ENCODE results near the gene TMIE.
"Not testable (repeated sequence)": the region's sequence is repeated elsewhere in the genome, so short reads cannot be mapped to it uniquely, and the experiment has no call there.

Gene TMIE

DNA sequence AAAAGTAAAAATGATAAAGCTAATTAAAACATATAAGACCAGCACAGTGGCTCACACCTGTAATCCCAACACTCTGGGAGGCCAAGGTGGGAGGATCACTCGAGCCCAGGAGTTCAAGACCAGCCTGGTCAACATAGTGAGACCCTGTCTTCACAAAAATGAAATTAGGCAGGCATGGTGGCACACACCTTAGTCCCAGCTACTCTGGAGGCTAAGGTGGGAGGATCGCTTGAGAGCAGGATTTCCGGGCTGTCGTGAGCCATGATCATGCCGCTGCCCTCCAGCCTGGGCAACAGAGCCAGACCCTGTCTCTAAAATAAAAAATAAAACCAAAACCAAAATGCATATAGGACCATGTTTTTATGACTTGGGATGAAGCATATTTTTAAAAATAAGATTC is 21.3 kb downstream of the TMIE start:
- no peak for DNase-seq (ENCODE audit: low spot score)

DNA sequence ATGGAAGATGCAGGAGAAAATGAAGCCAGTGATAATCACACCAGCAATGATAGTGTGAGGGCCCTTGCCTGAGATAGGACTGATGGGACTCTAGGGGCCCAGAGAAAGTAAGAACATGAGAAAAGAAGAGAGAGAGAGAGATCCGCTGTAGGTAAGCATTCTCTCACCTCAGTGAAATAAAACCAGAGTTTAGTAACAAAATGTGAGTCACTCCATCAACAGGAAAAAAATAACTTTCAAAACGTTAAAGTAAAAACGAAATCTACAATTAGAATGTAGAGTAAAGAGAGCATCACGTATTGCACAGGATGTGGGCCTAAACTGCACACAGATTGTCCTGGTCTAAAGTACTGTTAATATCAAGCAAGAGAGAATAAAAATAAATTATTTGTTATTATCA is 23.2 kb downstream of the TMIE start:
- no peak for DNase-seq (ENCODE audit: low spot score)

DNA sequence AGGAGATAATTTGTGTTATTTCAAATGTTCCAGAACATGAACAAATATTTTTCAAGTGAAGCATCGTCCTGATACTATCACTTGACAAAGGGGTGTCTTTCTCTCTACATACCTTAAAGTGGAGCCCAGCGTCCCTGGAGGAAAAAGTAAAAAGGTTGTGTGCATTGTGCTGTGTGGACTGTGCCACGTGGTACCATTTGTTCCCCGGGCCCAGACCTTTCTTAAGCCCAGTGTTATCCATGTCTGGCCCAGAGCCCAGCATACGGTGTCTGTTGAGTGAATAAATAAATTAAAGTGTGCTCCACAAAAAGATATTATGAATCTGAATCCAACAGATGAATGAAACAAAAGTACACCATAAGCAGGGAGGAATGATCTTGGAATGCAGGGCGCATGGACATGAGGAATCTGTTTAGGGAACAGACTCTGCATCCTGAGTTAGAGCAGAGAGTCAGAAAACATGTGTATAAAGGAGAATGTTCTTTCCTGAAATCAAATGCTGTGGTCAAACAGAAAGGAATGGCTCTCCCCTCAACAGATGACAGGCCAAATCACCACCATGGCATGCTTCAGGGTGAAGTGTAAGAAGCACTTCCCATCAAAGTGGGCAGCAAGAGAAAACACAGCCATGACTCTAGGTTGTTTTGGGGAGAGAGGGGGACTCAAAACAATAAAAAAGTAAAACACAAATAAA is 24.6 kb downstream of the TMIE start:
- DNase-seq (ENCODE audit: low spot score): no peak

DNA sequence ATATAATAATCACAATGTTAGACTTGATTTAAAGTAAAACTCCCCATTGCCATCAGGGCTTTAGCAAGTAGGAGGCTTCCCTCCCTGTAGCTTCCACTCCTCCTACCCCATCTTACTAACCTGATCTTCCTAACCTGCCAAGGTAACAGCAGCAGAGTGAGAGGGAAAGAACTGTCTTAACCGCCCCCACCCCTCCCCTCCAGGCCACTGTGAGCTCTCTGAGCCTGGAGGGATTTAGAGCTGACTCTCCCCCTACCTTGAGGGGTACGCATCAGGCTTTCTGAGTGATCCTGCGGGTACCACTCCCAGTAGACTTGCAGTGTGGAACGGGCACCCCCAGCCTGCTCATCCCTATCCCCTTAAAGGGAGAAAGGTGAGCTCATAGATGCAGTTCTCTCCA is 27.8 kb downstream of the TMIE start:
- no peak for DNase-seq (ENCODE audit: low spot score)

DNA sequence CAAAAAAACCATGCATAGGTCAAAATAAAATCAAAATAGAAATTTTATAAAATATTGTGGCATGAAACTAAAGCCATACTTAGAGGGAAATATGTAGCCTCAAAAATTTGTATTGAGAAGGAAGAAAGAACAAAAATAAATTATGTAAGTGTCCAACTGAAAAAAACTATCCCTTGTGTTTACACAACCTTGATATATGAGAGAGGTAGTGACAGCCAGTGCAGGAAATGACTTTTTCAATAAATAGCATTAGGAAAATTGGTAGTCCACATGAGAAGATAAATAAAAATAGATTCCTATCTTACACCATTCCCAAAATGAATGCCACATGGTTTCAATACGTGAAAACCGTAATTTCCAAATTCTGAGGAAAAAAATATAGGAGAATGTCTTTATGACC is 29.6 kb downstream of the TMIE start:
- DNase-seq (ENCODE audit: low spot score): no peak

DNA sequence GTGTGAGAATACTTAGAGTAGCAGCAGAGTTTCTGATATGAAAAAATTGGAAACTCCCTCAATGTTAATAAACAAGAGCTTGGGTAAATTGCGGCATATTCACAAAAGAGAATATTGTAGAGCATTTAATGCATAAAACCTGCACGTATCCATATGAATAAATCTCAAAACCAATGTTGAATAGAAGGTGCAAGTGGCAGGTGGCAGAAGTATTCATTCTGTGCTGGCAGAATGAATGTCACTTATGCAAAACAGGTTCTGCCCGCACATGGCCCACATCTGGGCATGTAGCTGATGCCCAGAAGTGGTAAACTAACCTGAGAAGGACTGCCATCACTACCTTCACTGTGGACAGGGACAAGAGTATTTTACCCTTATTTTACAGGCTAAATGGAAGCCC is 30.6 kb downstream of the TMIE start:
- no peak for DNase-seq (ENCODE audit: low spot score)

DNA sequence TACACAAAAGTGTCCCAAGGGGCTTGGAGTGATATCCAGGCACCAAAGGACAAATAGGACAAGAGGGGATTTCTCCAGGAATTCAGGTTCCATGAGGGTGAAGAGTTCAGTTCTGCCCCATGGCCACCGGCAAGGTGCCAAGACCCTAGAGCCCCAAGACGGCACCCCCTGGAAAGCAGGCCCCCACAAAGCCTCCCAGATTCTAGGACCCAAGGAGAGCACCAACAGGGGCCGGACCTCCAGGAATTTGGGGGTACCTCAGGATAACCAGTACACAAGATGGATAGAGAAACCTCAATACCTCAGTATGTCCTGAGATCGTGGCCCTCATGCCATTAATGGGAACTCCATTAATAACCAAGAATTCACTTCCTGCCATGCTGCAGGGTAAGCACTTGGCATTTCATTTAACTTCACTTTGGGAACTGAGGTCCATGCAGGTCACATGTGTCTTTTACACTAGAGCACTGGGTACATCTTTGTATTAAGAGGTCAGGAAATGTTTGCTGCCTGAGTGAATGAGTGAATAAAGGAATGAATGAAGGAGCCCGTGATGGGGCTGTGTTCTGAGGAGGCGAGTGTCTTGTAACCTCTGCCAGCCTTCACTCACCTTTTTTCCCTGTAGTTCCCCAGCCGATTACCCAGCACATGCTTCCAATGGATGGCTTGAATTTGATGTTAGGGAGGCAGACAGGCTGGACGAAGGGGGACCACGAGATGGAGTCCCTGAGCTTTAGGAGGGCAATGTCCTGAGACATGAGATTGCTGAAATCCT is 32.0 kb downstream of the TMIE start:
- DNase-seq (ENCODE audit: low spot score): no peak

DNA sequence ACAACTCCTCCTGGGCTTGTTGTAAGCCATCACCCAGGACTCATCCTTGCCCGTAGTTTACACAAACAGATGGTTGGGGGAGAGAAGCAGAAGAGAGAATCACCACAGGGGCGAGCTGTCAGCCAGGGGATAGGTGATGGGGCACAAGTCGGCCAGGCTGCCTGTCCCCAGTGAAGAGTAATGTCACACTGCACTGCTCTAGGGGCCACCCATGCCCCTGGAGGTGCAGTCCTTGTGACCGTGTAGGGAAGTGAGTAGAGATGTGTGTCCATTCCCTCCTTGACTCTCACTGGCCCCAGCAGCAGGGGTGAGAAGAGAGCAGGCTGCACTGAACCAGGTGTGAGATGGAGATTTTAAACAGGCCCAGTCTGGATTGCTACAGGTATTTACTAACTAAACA is 33.6 kb downstream of the TMIE start:
- DNase-seq (ENCODE audit: low spot score): no peak

DNA sequence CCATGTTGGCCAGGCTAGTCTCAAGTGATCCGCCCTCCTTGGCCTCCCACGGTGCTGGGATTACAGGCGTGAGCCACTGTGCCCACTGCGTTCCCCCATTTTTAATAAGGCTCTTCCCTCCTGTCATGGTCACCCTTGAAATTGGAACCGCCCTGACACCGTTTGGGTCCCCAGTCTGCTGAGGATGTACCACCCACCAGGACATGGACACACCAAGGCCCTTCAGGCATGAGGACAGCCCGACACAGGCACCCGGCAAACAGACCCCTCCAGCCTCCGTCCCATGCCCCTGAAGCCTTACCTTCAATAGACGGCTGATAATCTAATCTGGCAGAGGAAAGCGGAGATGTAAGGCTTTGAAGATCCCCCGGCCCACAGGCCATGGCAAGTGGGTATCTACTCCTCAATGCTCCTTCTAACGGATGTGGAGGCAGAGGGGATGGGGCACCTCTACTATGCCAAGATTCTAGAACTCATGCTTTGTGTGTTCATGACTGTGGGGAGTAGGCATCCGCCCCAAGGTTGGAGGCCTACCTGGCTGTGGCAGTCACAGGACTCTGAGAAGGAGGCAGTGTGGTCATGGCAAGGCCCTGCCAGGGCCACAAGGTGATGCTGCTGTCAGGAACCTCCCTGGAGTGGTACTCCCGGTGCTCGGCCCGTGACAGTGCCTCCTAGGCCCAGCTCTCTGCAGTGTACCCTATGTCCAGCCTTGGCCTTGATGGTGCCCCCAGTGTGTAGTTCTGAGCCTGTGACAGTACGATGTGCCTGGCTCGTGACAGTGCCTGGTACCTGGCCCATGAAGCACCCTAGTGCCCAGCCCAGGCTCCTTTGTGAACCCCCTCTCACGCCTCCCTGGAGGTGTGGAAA is 35.0 kb downstream of the TMIE start:
- no peak for DNase-seq (ENCODE audit: low spot score)

DNA sequence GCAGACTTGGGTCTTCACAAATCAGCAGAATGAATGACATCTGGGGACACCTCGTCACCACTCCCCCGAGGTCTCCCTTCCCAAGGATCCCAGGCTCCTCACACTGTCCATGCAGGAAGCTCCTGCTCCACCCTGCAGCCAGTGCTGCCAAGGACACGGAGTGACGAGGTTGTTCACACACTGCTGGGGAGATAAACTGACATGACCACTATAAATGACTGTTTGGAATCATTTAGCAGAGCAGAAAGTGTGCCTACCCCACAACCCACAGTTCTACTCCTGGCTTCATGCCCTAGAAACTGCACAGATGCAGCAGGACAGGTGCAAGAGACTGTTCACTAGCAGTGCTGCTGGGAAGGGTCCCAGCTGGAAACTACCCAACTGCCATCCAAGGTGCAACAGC is 36.1 kb downstream of the TMIE start:
- DNase-seq (ENCODE audit: low spot score): no peak

DNA sequence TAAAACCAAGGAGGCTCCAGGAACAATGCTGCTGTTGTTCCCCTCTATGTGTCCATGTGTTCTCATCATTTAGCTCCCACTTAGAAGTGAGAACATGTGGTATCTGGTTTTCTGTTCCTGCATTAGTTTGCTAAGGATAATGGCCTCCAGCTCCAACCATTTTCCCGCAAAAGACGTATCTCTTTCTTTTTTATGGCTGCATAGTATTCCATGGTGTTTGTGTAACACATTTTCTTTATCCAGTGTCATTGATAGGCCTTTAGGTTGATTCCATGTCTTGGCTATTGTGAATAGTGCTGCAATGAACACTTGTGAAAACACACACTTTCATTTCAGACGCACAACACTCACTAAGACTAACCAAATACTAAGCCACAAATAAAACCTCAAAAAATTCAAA is 38.4 kb downstream of the TMIE start:
- DNase-seq (ENCODE audit: low spot score): not testable (repeated sequence)

DNA sequence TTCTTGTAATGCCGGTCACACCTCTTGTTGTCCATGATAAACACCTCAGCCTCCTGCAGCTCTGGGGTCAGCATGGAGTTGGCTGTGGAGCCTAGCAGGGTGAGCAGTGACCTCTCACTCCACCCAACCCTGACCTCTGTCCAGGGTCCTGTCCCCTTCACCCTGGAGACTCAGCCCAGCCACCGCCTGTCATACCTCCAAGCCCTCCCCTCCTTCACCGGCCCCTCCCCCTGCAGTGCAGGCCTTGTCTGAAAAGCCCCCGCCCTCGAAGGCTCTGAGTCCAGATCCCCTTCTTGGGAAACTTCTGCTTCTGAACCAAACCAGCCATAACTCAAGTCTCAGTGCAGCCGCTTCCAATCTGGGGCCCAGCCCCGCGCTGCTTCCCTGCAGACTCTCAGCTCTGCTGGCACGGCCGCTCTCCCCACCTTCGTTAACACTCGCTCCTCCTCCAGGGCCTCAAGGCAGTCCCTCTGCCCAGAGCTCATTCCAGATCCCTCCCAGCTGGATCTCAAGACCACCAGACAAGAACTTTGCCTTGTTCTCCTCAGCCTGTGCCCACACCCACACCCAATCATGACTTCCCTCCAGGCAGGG is 41.9 kb downstream of the TMIE start:
- DNase-seq (ENCODE audit: low spot score): no peak

DNA sequence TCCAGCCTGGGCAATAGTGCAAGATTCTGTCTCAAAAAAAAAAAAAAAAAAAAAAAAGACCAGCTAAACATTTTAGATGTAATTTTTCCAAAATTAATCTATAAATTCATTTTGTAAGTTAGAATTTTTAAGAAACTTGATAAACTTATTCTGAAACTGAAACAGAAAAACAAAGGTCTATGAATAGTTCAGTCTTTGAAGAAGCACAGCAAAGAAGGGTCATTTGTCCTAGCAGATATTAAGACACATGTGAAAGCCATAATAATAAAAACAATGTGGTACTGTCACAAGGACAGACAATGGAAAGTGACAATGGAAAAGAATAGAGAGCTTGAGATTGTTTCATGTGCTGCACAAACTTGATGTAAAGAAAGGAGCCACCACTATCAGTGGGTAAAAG is 45.5 kb downstream of the TMIE start:
- no peak for DNase-seq (ENCODE audit: low spot score)

DNA sequence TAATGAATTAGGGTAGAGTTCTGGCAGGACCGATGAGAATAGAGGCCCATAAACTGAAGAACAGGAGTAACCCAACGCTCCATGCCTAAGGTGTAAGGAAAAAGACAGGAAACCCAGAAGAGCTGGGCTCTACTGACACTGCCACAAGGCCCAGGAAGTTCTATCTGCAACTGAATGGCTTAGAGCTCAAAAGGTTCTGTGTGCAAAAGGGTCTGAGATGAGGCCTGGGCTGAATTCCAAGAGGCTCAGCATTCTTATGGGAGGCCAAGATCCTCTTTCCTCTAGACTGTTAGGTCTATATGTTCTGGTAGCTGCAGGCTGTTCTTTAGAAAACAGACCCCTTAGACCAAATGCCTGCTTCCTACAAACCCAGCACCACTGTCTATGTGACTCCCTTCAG is 47.0 kb downstream of the TMIE start:
- DNase-seq (ENCODE audit: low spot score): no peak

DNA sequence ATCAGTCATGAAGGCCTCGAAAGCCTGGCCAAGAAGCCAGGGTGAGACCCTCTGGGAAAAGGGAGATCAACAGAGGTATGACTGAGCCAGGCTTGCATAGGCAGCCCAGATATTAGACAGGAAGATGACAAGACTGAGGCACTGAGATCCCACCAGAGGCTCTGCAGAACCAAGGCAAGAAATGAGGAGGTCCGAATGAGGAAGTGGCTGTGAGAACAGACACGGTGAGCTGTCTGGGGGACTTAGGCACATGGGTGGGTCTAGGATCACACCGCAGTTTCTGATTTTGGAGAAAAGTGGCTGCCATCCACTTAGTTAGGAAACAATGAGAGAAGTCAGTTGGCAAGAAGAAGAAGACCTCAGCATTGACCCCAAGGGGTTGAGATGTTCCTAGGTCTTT is 47.9 kb downstream of the TMIE start:
- DNase-seq (ENCODE audit: low spot score): no peak

DNA sequence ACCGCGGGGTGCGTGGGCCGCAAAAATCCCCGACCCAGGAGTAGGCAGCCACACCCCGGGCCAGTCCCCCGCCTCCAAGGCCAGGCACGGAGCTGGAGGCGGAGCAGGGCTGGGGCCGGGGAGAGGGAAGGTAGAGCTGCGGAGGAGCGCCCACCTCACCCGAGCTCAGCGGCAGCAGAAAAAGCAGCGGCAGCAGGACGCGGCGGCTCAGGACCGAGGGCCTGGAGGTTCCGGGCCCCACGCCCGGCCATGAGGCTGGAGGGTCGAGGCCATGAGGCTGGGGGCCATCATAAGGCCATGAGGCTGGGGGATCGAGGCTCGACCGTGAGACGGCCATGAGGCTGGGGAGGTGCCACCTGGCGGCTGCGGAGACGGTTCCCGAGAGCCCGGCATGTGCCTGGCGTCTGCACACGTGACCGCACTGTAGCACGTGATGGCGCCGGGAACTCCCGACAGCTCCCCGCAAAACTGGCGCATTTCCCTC is 49.4 kb downstream of the TMIE start:
- no peak for DNase-seq (ENCODE audit: low spot score)

DNA sequence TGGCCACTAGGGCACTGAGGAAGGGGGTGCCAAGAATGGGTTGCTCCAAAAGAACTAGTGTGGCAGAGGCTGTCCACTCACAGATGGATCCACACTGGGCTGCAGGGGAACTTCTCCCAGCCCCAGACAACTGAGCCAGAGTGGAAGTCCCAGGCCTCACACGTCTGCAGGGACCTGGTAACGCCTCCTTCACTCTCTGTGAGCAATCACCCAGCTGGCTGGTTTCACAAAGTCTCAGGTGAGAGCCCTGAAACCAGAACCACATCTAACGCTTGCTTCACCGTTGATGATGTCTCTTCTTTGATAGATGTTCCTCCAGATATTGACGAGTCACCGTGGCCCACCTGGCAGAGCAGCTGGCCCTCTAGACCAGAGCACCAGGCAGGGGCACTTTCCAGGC is 51.9 kb downstream of the TMIE start:
- DNase-seq (ENCODE audit: low spot score): not testable (repeated sequence)

DNA sequence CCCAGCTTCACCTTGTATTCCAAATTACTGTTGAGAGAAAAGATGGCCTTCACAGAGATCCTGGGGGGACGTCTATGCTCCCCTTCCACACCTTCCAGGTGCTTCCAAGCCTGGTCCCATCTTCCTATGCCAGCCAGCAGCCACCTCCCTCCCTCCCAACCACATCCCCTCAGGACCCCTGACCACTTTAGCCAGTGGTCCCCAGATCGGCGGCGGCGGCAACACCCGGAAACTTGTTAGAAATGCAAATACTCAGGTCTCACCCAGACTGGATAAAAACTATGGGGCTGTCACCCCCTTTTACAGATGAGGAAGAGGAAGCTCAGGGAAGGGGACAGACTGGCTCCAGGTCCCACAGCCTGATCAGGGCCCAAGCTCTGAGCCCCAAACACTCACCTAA is 54.5 kb downstream of the TMIE start:
- DNase-seq (ENCODE audit: low spot score): no peak

DNA sequence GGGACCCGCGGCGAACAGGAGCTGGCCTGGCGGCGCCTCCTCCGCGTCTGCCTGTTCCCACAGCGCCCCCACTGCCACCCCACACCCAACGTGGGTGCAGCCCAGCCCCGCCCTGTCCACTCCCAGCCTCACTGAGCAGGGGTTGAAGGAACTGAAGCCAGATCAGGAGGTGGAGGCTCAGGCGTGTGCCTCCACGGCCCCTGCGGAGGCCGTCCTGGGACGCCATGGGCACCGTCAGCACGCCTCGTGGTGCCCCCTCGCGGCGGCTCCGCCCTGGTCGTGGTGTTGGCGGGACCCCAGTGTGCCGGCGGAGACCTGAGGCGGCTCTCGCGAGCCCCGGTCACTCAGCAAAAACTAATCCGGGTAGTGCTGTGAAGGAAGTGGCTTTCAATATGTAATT is 55.5 kb downstream of the TMIE start:
- no peak for DNase-seq (ENCODE audit: low spot score)

DNA sequence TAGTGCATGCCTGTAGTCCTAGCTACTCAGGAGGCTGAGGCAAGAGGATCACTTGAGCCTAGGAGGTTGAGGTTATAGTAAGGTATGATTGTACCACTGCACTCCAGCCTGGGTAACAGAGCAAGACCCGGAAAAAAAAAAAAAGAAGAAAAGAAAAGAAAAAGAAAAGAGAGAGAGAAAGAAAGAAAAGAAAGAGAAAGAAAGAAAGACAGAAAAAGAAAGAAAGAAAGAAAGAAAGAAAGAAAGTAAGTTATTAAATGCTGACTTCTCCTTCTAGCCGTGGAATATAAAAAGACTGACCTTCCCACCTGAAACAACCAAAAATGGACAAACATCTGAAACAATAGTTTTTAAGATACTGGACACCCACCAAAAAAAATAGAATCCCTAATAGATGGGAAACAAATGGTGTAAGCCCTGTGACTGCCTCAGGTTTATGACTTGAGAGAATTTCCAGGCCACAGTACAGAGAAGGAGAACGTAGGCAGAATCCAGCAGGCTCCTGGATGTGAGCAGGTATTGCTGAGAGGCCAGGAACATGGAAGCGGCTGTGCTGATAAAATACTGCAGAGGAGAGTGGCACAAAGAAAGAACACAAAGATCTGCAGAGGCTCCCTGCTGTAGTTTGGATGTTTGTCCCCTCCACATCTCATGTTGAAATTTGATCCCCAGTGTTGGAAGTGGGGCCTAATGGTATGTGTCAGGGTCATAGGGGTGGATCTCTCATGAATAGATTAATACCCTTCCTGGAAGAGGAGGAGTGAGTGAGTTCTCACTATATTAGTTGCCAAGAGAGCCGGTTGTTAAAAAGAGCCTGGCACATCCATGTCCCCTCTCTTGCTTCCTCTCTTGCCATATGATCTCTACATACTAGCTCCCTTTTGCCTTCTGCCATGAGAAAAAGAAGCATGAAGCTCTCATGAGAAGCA is 58.3 kb downstream of the TMIE start:
- DNase-seq (ENCODE audit: low spot score): no peak

Measured in CD4-positive, alpha-beta T cell treated with Interleukin-2 at 100 ng/mL for 4 hours (primary cell).